ENCODE data around the gene PMIS2. TPM values are rescaled to one million over a fixed set of nuclear protein-coding genes. Genes with fewer than 3 reads are reported as not detected.
"Not testable (repeated sequence)": the region's sequence is repeated elsewhere in the genome, so short reads cannot be mapped to it uniquely, and the experiment has no call there.

PMIS2 gene
- total RNA-seq, 1 experiment from 2014 or later, result not detected

- no peak overlapping the region for H3K4me3 ChIP-seq (ENCODE audit: low read depth in 2 of 2, low read length in 2 of 2)
- BruUV-seq (replicated peaks), result no TSS peak
- in situ Hi-C loops (cut with HindIII; ENCODE audit: low pct_unique_long_range_greater_than_20kb, low sequenced_read_pairs) (no loop called here), intact Hi-C loops (cut with micrococcal nuclease; ENCODE audit: unreplicated experiment) (no loop called here)
- no peaks in the 10 kb centered on the region for H3K36me3 ChIP-seq (ENCODE audit: control insufficient read depth, insufficient read depth, low read length)
- no peaks in the 10 kb centered on the region for H3K27me3 ChIP-seq (ENCODE audit: control insufficient read depth, insufficient read depth, low read length)
- no peak overlapping the region for H3K27ac ChIP-seq (ENCODE audit: low read length)
- TF ChIP-seq SIN3A (IDR thresholded peaks at IDR 0.05; ENCODE audit: borderline replicate concordance, insufficient read depth, low read depth, low read length) (no peak), POLR2AphosphoS5 (IDR thresholded peaks at IDR 0.05; ENCODE audit: low read depth, low read length) (no peak), TCF7L2 (IDR thresholded peaks at IDR 0.05; ENCODE audit: low read depth, low read length) (no peak)
- TF ChIP-seq, protein P1, sequence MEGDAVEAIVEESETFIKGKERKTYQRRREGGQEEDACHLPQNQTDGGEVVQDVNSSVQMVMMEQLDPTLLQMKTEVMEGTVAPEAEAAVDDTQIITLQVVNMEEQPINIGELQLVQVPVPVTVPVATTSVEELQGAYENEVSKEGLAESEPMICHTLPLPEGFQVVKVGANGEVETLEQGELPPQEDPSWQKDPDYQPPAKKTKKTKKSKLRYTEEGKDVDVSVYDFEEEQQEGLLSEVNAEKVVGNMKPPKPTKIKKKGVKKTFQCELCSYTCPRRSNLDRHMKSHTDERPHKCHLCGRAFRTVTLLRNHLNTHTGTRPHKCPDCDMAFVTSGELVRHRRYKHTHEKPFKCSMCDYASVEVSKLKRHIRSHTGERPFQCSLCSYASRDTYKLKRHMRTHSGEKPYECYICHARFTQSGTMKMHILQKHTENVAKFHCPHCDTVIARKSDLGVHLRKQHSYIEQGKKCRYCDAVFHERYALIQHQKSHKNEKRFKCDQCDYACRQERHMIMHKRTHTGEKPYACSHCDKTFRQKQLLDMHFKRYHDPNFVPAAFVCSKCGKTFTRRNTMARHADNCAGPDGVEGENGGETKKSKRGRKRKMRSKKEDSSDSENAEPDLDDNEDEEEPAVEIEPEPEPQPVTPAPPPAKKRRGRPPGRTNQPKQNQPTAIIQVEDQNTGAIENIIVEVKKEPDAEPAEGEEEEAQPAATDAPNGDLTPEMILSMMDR (IDR thresholded peaks at IDR 0.05), result no peak
- TF ChIP-seq, protein P2, sequence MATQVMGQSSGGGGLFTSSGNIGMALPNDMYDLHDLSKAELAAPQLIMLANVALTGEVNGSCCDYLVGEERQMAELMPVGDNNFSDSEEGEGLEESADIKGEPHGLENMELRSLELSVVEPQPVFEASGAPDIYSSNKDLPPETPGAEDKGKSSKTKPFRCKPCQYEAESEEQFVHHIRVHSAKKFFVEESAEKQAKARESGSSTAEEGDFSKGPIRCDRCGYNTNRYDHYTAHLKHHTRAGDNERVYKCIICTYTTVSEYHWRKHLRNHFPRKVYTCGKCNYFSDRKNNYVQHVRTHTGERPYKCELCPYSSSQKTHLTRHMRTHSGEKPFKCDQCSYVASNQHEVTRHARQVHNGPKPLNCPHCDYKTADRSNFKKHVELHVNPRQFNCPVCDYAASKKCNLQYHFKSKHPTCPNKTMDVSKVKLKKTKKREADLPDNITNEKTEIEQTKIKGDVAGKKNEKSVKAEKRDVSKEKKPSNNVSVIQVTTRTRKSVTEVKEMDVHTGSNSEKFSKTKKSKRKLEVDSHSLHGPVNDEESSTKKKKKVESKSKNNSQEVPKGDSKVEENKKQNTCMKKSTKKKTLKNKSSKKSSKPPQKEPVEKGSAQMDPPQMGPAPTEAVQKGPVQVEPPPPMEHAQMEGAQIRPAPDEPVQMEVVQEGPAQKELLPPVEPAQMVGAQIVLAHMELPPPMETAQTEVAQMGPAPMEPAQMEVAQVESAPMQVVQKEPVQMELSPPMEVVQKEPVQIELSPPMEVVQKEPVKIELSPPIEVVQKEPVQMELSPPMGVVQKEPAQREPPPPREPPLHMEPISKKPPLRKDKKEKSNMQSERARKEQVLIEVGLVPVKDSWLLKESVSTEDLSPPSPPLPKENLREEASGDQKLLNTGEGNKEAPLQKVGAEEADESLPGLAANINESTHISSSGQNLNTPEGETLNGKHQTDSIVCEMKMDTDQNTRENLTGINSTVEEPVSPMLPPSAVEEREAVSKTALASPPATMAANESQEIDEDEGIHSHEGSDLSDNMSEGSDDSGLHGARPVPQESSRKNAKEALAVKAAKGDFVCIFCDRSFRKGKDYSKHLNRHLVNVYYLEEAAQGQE (IDR thresholded peaks at IDR 0.05; ENCODE audit: insufficient read depth in 1 of 2, low read depth in 2 of 2, low read length in 1 of 2), result no peak
- no peaks in the 10 kb centered on the region for H3K4me1 ChIP-seq (ENCODE audit: control insufficient read depth, insufficient read depth, low read length)
- DNase-seq (ENCODE audit: low read depth, low spot score) (no peak), ATAC-seq (no peak)
- CTCF ChIA-PET, result no interaction called here
- POLR2A ChIA-PET, result no interaction called here
- no peaks in the 10 kb centered on the region for H3K9me3 ChIP-seq (ENCODE audit: control insufficient read depth, insufficient read depth, low read depth, low read length)
Measured at GRCh38 chr19:35601971-35602370, 16.0 kb downstream of the PMIS2 start.

DNA sequence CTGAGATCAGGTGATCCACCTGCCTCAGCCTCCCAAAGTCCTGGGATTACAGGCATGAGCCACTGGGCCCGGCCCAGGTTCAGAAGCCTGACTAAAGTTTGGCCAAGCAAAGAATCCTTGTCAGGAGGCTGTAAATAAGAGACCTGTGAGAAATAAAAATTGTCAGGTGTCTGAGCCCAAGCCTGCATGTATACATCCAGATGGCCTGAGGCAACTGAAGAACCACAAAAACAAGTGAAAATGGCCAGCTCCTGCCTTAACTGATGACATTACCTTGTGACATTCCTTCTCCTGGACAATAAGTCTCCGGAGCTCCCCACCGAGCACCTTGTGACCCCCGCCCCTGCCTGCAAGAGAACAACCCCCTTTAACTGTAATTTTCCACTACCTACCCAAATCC is 18.5 kb downstream of the PMIS2 start:
- H3K4me3 ChIP-seq (ENCODE audit: low read depth in 2 of 2, low read length in 2 of 2); H3K27ac ChIP-seq (ENCODE audit: low read length); H3K9me3 ChIP-seq (ENCODE audit: control insufficient read depth, insufficient read depth, low read depth, low read length); H3K27me3 ChIP-seq (ENCODE audit: control insufficient read depth, insufficient read depth, low read length); BruUV-seq (replicated peaks); POLR2A ChIA-PET; DNase-seq (ENCODE audit: low read depth, low spot score); H3K4me1 ChIP-seq (ENCODE audit: control insufficient read depth, insufficient read depth, low read length); CTCF ChIA-PET; ATAC-seq; intact Hi-C loops (cut with micrococcal nuclease; ENCODE audit: unreplicated experiment); H3K36me3 ChIP-seq (ENCODE audit: control insufficient read depth, insufficient read depth, low read length); in situ Hi-C loops (cut with HindIII; ENCODE audit: low pct_unique_long_range_greater_than_20kb, low sequenced_read_pairs): not testable (repeated sequence)

DNA sequence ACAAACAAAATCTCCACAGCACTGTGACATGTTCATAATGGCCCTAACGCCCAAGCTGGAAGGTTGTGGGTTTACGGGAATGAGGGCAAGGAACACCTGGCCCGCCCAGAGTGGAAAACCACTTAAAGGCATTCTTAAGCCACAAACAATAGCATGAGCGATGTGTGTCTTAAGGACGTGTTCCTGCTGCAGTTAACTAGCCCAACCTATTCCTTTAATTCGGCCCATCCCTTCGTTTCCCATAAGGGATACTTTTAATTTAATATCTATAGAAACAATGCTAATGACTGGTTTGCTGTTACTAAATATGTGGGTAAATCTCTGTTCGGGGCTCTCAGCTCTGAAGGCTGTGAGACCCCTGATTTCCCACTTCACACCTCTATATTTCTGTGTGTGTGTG is 21.2 kb downstream of the PMIS2 start:
- intact Hi-C loops (cut with micrococcal nuclease; ENCODE audit: unreplicated experiment); BruUV-seq (replicated peaks); CTCF ChIA-PET; H3K36me3 ChIP-seq (ENCODE audit: control insufficient read depth, insufficient read depth, low read length); ATAC-seq; in situ Hi-C loops (cut with HindIII; ENCODE audit: low pct_unique_long_range_greater_than_20kb, low sequenced_read_pairs); H3K4me3 ChIP-seq (ENCODE audit: low read depth in 2 of 2, low read length in 2 of 2); H3K27me3 ChIP-seq (ENCODE audit: control insufficient read depth, insufficient read depth, low read length); H3K27ac ChIP-seq (ENCODE audit: low read length); H3K9me3 ChIP-seq (ENCODE audit: control insufficient read depth, insufficient read depth, low read depth, low read length); POLR2A ChIA-PET; DNase-seq (ENCODE audit: low read depth, low spot score); H3K4me1 ChIP-seq (ENCODE audit: control insufficient read depth, insufficient read depth, low read length): not testable (repeated sequence)

Measured in Panc1 (cell line).